WTC11 (cell line): ENCODE data around the gene INPP4A. TPM values are rescaled to one million over a fixed set of nuclear protein-coding genes. Genes with fewer than 3 reads are reported as not detected.

ENCODE experiments used
- ATAC-seq: fragments of 200-7000 bp; cut with Tn5 transposase; 2 replicates; pipeline ENCODE4 v1.10.0; 2021; ENCODE audit warnings: mild to moderate bottlenecking, moderate library complexity
- CTCF ChIA-PET: fragments of 300-600 bp; sonication (Branson Sonifier 250); formaldehyde crosslinking; loops from one replicate; lab custom pipeline; 2021; ENCODE audit warnings: antibody characterized with exemption; lab: Charles Lee
- POLR2A ChIA-PET: fragments of 350-600 bp; sonication (Branson Sonifier 250); formaldehyde crosslinking; loops from one replicate; lab custom pipeline; 2021; ENCODE audit warnings: antibody characterized with exemption; lab: Charles Lee
- DNase-seq: peaks from one replicate; pipeline ENCODE4 v3.0.0; 2021; ENCODE audit warnings: low spot score
- H3K27ac Mint-ChIP-seq: 2 replicates; pipeline ENCODE4 v1.8.0; 2021; ENCODE audit warnings: mixed read lengths
- H3K27me3 Mint-ChIP-seq: 2 replicates; pipeline ENCODE4 v1.8.0; 2021; ENCODE audit warnings: low read depth, mild to moderate bottlenecking, moderate library complexity, mixed read lengths
- H3K36me3 Mint-ChIP-seq: 2 replicates; pipeline ENCODE4 v1.8.0; 2021; ENCODE audit warnings: mixed read lengths
- H3K4me1 Mint-ChIP-seq: 2 replicates; pipeline ENCODE4 v1.8.0; 2022; ENCODE audit warnings: mixed read lengths
- H3K4me3 Mint-ChIP-seq: 2 replicates; pipeline ENCODE4 v1.8.0; 2021; ENCODE audit warnings: mild to moderate bottlenecking, moderate library complexity, mixed read lengths
- H3K9me3 Mint-ChIP-seq: 2 replicates; pipeline ENCODE4 v1.8.0; 2021; ENCODE audit warnings: mixed read lengths
- ARID4B ChIP-seq: sonication (generic); formaldehyde crosslinking; IDR thresholded peaks from 2 replicates; pipeline ENCODE4 v1.8.0; 2023; ENCODE audit warnings: missing genetic modification reagents, mild to moderate bottlenecking, borderline replicate concordance
- CTCF ChIP-seq: fragments of 200-600 bp; IDR thresholded peaks from 2 replicates; pipeline ENCODE4 v1.8.0; 2022; ENCODE audit warnings: antibody characterized with exemption
- ELF4 ChIP-seq: sonication (generic); formaldehyde crosslinking; IDR thresholded peaks from 2 replicates; pipeline ENCODE4 v1.8.1; 2022; ENCODE audit warnings: low read depth, mild to moderate bottlenecking, moderate library complexity, missing genetic modification reagents
- EMX1 ChIP-seq: fragments of 250-450 bp; sonication (Bioruptor Pico); IDR thresholded peaks from 2 replicates; pipeline ENCODE4 v1.8.0; 2021; ENCODE audit warnings: mild to moderate bottlenecking
- GTF2I ChIP-seq: fragments of 250-450 bp; sonication (Bioruptor Pico); conservative IDR thresholded peaks from 2 replicates; pipeline ENCODE4 v1.4.0; 2021; ENCODE audit warnings: mild to moderate bottlenecking
- MLX ChIP-seq: sonication (generic); formaldehyde crosslinking; IDR thresholded peaks from 2 replicates; pipeline ENCODE4 v1.8.1; 2023; ENCODE audit warnings: mild to moderate bottlenecking, missing genetic modification reagents, moderate library complexity
- NR1H2 ChIP-seq: sonication (generic); formaldehyde crosslinking; IDR thresholded peaks from 2 replicates; pipeline ENCODE4 v1.9.0; 2021; ENCODE audit warnings: mild to moderate bottlenecking, moderate library complexity, missing genetic modification reagents
- OVOL2 ChIP-seq: fragments of 250-450 bp; sonication (Bioruptor Pico); IDR thresholded peaks from 2 replicates; pipeline ENCODE4 v1.9.0; 2021; ENCODE audit warnings: mild to moderate bottlenecking, borderline replicate concordance
- PREB ChIP-seq: sonication (generic); formaldehyde crosslinking; IDR thresholded peaks from 2 replicates; pipeline ENCODE4 v1.8.1; 2022; ENCODE audit warnings: mild to moderate bottlenecking, missing genetic modification reagents, moderate library complexity, borderline replicate concordance
- PRRX2 ChIP-seq: fragments of 250-450 bp; sonication (Bioruptor Pico); IDR thresholded peaks from 2 replicates; pipeline ENCODE4 v1.8.0; 2021; ENCODE audit warnings: mild to moderate bottlenecking
- RELA ChIP-seq: sonication (generic); formaldehyde crosslinking; IDR thresholded peaks from 2 replicates; pipeline ENCODE4 v1.8.1; 2022; ENCODE audit warnings: missing genetic modification reagents, mild to moderate bottlenecking, borderline replicate concordance
- USF2 ChIP-seq: sonication (generic); formaldehyde crosslinking; IDR thresholded peaks from 2 replicates; pipeline ENCODE4 v1.8.1; 2023; ENCODE audit warnings: mild to moderate bottlenecking, missing genetic modification reagents, moderate library complexity
- ZNF281 ChIP-seq: sonication (generic); formaldehyde crosslinking; IDR thresholded peaks from 2 replicates; pipeline ENCODE4 v1.8.0; 2023; ENCODE audit warnings: mild to moderate bottlenecking, missing genetic modification reagents
- total RNA-seq: library from RNA; stranded (reverse); gene quantifications from 3 replicates; pipeline ENCODE4 v1.2.3, GENCODE V29; 2021

Gene INPP4A
- total RNA-seq, 1 experiment from 2014 or later: 38.3 TPM

- H3K27me3 Mint-ChIP-seq: no peaks in the 10 kb centered on the region; the same call in 1 of the 2 replicates
- no peak for ATAC-seq
- no peaks in the 10 kb centered on the region for H3K36me3 Mint-ChIP-seq
- CTCF ChIA-PET: interaction anchor here (0.8 kb wide), 1 partner anchor 17 kb away, joined by 3 read pairs; no protein-coding TSS in a partner anchor
- H3K27ac Mint-ChIP-seq: no peak overlapping the region
- TF ChIP-seq USF2 (CRISPR knock-in tag) (no peak), PREB (CRISPR knock-in tag) (no peak), OVOL2 (CRISPR knock-in tag) (no peak)
- TF ChIP-seq, all 79 proteins: peak for 0
- Mint-ChIP-seq H3K4me3 (no peak overlapping the region), H3K9me3 (peaks cover 4% of the 10 kb centered on the region; the same call in 1 of the 2 replicates), H3K4me1 (peaks cover 11% of the 10 kb centered on the region)
- POLR2A ChIA-PET: no interaction called here
- DNase-seq: no peak
These were observed 187.7 kb downstream of the INPP4A start for GRCh38 chr2:98632351-98632750.

GRCh38 chr2:98634406-98635092 lies 189.9 kb downstream of the INPP4A start:
- Mint-ChIP-seq H3K27me3 (no peaks in the 10 kb centered on the region; the same call in 1 of the 2 replicates), H3K27ac (peak overlapping the region; percentile 24; the same call in 1 of the 2 replicates)
- ATAC-seq: peak; percentile 98
- TF ChIP-seq CTCF (peak; percentile 21; the same call in 1 of the 2 replicates), PRRX2 (CRISPR knock-in tag) (no peak), EMX1 (CRISPR knock-in tag) (no peak), ELF4 (CRISPR knock-in tag) (no peak), RELA (CRISPR knock-in tag) (no peak), ARID4B (CRISPR knock-in tag) (no peak)
- TF ChIP-seq, all 79 proteins: peak for 1
- Mint-ChIP-seq H3K9me3 (no peaks in the 10 kb centered on the region), H3K36me3 (no peaks in the 10 kb centered on the region), H3K4me1 (peaks cover 11% of the 10 kb centered on the region), H3K4me3 (no peak overlapping the region)
- ChIA-PET CTCF (interaction anchor here (0.5 to 2.5 kb wide), 26 partner anchors 10 to 937 kb away, joined by 3 to 29 read pairs (median 4); partner anchors contain the start of gene CRACDL), POLR2A (no interaction called here)
- DNase-seq: peak; percentile 72

- ChIA-PET POLR2A (no interaction called here), CTCF (no interaction called here)
- TF ChIP-seq MLX (CRISPR knock-in tag) (no peak), ZNF281 (CRISPR knock-in tag) (no peak), GTF2I (CRISPR knock-in tag) (no peak), NR1H2 (CRISPR knock-in tag) (no peak)
- no peak overlapping the region for H3K27ac Mint-ChIP-seq
- H3K4me1 Mint-ChIP-seq: peaks cover 11% of the 10 kb centered on the region
- no peaks in the 10 kb centered on the region for H3K9me3 Mint-ChIP-seq
- no peak overlapping the region for H3K4me3 Mint-ChIP-seq
- DNase-seq (no peak), ATAC-seq (no peak)
- no peaks in the 10 kb centered on the region; the same call in 1 of the 2 replicates for H3K27me3 Mint-ChIP-seq
- no peaks in the 10 kb centered on the region for H3K36me3 Mint-ChIP-seq
These were observed 192.9 kb downstream of the INPP4A start for GRCh38 chr2:98637401-98638147.
